ENCODE data around the gene SULT2B1. TPM values are rescaled to one million over a fixed set of nuclear protein-coding genes. Genes with fewer than 3 reads are reported as not detected.
"Not testable (repeated sequence)": the region's sequence is repeated elsewhere in the genome, so short reads cannot be mapped to it uniquely, and the experiment has no call there.

The SULT2B1 gene
- total RNA-seq, 2 experiments from 2014 or later, result not detected

GRCh38 chr19:48630296-48631063 is 78.5 kb downstream of the SULT2B1 start:
- Histone ChIP-seq H4K20me1 (ENCODE audit: insufficient read depth, low read length) (no peaks in the 10 kb centered on the region), H3K4me1 (ENCODE audit: insufficient read depth, low read length, poor library complexity, severe bottlenecking) (peaks cover 28% of the 10 kb centered on the region)
- POLR2A ChIA-PET, result interaction anchor here (1.4 kb wide), 1 partner anchor 10 kb away, joined by 5 read pairs; no protein-coding TSS in a partner anchor

GRCh38 chr19:48631225-48631624 is 79.3 kb downstream of the SULT2B1 start:
- no peaks in the 10 kb centered on the region for H3K9me3 ChIP-seq (ENCODE audit: low read length)
- ChIA-PET POLR2A (interaction anchor here (1.4 kb wide), 1 partner anchor 11 kb away, joined by 5 read pairs; no protein-coding TSS in a partner anchor), CTCF (ENCODE audit: unreplicated experiment) (interaction anchor here (0.6 kb wide), 1 partner anchor 205 kb away, joined by 3 read pairs; the partner anchor contains the start of gene HSD17B14)
- no peak overlapping the region for H3K27ac ChIP-seq (ENCODE audit: low read depth, low read length, poor library complexity, severe bottlenecking)
- no peaks in the 10 kb centered on the region for H3K9me2 ChIP-seq (ENCODE audit: insufficient read depth, low read length)
- no peaks in the 10 kb centered on the region; the same call in 1 of the 2 replicates for H3K79me2 ChIP-seq (ENCODE audit: insufficient read depth, low read depth, low read length)
- no peak overlapping the region for H3K4me3 ChIP-seq (ENCODE audit: low read depth, low read length, poor library complexity, severe bottlenecking)
- no peak for DNase-seq (ENCODE audit: low spot score)
- H3K4me2 ChIP-seq (ENCODE audit: low read length), result no peak overlapping the region
- no peak for TF ChIP-seq CTCF (conservative IDR thresholded peaks at IDR 0.05; ENCODE audit: low read length)
- H2AFZ ChIP-seq (ENCODE audit: low read length), result no peak overlapping the region
- no peaks in the 10 kb centered on the region for H4K20me1 ChIP-seq (ENCODE audit: insufficient read depth, low read length)
- BruUV-seq (replicated peaks), result no TSS peak
- peaks cover 27% of the 10 kb centered on the region; the same call in 1 of the 2 replicates for H3K36me3 ChIP-seq (ENCODE audit: insufficient read depth, low read length)
- H3K4me1 ChIP-seq (ENCODE audit: insufficient read depth, low read length, poor library complexity, severe bottlenecking), result peaks cover 32% of the 10 kb centered on the region
- intact Hi-C loops (cut with micrococcal nuclease; ENCODE audit: unreplicated experiment), result loop anchor here (10.0 kb wide), 1 partner anchor 864 kb away; the partner anchor contains the start of gene RPS11

More at GRCh38 chr19:48630296-48631063, 78.5 kb downstream of the SULT2B1 start:
- H3K36me3 ChIP-seq (ENCODE audit: insufficient read depth, low read length), result peaks cover 30% of the 10 kb centered on the region; the same call in 1 of the 2 replicates
- no peak overlapping the region for H3K4me2 ChIP-seq (ENCODE audit: low read length)
- intact Hi-C loops (cut with micrococcal nuclease; ENCODE audit: unreplicated experiment), result loop anchor here (10.0 kb wide), 1 partner anchor 864 kb away; the partner anchor contains the start of gene RPS11
- no peak overlapping the region for H3K27ac ChIP-seq (ENCODE audit: low read depth, low read length, poor library complexity, severe bottlenecking)
- no peaks in the 10 kb centered on the region; the same call in 1 of the 2 replicates for H3K79me2 ChIP-seq (ENCODE audit: insufficient read depth, low read depth, low read length)
- no peaks in the 10 kb centered on the region for H3K9me2 ChIP-seq (ENCODE audit: insufficient read depth, low read length)
- no peak for TF ChIP-seq CTCF (conservative IDR thresholded peaks at IDR 0.05; ENCODE audit: low read length)
- no peak for TF ChIP-seq EZH2phosphoT487 (IDR thresholded peaks at IDR 0.05; ENCODE audit: borderline replicate concordance, low read depth, low read length)
- H2AFZ ChIP-seq (ENCODE audit: low read length), result no peak overlapping the region
- CTCF ChIA-PET (ENCODE audit: unreplicated experiment), result interaction anchor here (0.6 kb wide), 1 partner anchor 206 kb away, joined by 3 read pairs; the partner anchor contains the start of gene HSD17B14
- no peak overlapping the region for H3K4me3 ChIP-seq (ENCODE audit: low read depth, low read length, poor library complexity, severe bottlenecking)
- no peak for DNase-seq (ENCODE audit: low spot score)
- no peaks in the 10 kb centered on the region for H3K9me3 ChIP-seq (ENCODE audit: low read length)
- no TSS peak for BruUV-seq (replicated peaks)

GRCh38 chr19:48632286-48632685 is 80.3 kb downstream of the SULT2B1 start:
- H3K9me2 ChIP-seq (ENCODE audit: insufficient read depth, low read length); H2AFZ ChIP-seq (ENCODE audit: low read length); H3K4me3 ChIP-seq (ENCODE audit: low read depth, low read length, poor library complexity, severe bottlenecking); H4K20me1 ChIP-seq (ENCODE audit: insufficient read depth, low read length); H3K9me3 ChIP-seq (ENCODE audit: low read length); POLR2A ChIA-PET; BruUV-seq (replicated peaks); DNase-seq (ENCODE audit: low spot score); H3K79me2 ChIP-seq (ENCODE audit: insufficient read depth, low read depth, low read length); CTCF ChIA-PET (ENCODE audit: unreplicated experiment): not testable (repeated sequence)
- Histone ChIP-seq H3K4me2 (ENCODE audit: low read length) (peak overlapping the region; percentile 97; the same call in 1 of the 2 replicates), H3K36me3 (ENCODE audit: insufficient read depth, low read length) (peaks cover 25% of the 10 kb centered on the region; the same call in 1 of the 2 replicates), H3K27ac (ENCODE audit: low read depth, low read length, poor library complexity, severe bottlenecking) (peak overlapping the region; percentile 21), H3K4me1 (ENCODE audit: insufficient read depth, low read length, poor library complexity, severe bottlenecking) (peaks cover 35% of the 10 kb centered on the region)
- intact Hi-C loops (cut with micrococcal nuclease; ENCODE audit: unreplicated experiment), result loop anchor here (10.0 kb wide), 1 partner anchor 863 kb away; the partner anchor contains the start of gene RPS11
